Measurements from ENCODE around the gene ACSM2B. TPM values are rescaled to one million over a fixed set of nuclear protein-coding genes. Genes with fewer than 3 reads are reported as not detected.
"Not testable (repeated sequence)": the region's sequence is repeated elsewhere in the genome, so short reads cannot be mapped to it uniquely, and the experiment has no call there.

The ACSM2B gene
- total RNA-seq, 4 donors from 2014 or later, result 0.21 TPM; not detected in 3

DNA sequence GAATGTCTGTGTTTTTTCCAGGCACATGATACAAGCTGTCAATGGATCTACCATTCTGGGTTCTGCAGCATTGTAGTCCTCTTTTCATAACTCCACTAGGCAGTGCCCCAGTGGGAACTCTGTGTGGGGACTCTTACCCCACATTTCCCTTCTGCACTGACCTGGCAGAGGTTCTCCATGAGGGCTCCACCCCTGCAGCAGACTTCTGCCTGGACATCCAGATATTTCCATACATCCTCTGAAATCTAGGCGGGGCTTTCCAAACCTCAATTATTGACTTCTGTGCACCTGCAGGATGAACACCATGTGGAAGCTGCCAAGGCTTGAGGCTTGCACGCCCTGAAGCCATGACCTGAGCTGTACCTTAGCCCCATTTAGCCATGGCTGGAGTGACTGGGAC is 68.9 kb downstream of the ACSM2B start:
- Histone ChIP-seq H3K9me3 (peaks cover 0 to 32% (median 1%) of the 10 kb centered on the region in 4 donors), H3K4me3 (no peak overlapping the region), H3K27ac (no peak overlapping the region), H3K27me3 (no peaks in the 10 kb centered on the region), H3K4me1 (no peaks in the 10 kb centered on the region), H3K36me3 (no peaks in the 10 kb centered on the region)
- 75 to 83% methylated on average over 2 of the region's 2 CpGs for WGBS, 2 donors
- TF ChIP-seq POLR2A (IDR thresholded peaks at IDR 0.05) (no peak), EP300 (IDR thresholded peaks at IDR 0.05) (no peak)
- TF ChIP-seq, protein P1, sequence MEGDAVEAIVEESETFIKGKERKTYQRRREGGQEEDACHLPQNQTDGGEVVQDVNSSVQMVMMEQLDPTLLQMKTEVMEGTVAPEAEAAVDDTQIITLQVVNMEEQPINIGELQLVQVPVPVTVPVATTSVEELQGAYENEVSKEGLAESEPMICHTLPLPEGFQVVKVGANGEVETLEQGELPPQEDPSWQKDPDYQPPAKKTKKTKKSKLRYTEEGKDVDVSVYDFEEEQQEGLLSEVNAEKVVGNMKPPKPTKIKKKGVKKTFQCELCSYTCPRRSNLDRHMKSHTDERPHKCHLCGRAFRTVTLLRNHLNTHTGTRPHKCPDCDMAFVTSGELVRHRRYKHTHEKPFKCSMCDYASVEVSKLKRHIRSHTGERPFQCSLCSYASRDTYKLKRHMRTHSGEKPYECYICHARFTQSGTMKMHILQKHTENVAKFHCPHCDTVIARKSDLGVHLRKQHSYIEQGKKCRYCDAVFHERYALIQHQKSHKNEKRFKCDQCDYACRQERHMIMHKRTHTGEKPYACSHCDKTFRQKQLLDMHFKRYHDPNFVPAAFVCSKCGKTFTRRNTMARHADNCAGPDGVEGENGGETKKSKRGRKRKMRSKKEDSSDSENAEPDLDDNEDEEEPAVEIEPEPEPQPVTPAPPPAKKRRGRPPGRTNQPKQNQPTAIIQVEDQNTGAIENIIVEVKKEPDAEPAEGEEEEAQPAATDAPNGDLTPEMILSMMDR (IDR thresholded peaks at IDR 0.05), result no peak
- no peak for DNase-seq (ENCODE audit: low spot score in 2 of 2)

DNA sequence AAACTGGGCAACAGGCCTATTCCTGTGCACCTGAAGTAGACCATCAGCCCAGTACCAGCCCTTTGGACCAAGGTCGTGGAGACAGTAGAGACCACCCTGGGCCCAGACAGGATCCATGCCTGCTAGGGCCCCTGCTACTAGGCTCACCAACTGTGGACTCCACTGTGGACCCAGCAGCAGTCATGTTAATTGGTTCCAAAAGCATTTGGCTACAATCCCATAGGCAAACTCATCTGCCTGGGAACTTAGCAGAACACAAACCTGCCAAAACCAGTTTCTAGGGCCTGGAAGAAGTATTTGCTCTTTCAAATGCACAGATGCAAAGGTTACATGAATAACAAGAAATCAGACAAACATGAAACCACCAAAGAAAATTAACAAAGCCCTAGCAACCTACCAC is 71.7 kb downstream of the ACSM2B start:
- WGBS, 2 donors, result 33 to 50% methylated on average over 1 of the region's 1 CpG
- no peak overlapping the region for H3K27ac ChIP-seq
- H3K27me3 ChIP-seq, result no peaks in the 10 kb centered on the region
- H3K4me1 ChIP-seq, result no peaks in the 10 kb centered on the region
- no peak overlapping the region for H3K4me3 ChIP-seq
- H3K9me3 ChIP-seq, result peaks cover 0 to 37% (median 1%) of the 10 kb centered on the region in 4 donors
- TF ChIP-seq POLR2A (IDR thresholded peaks at IDR 0.05), result no peak
- TF ChIP-seq, protein P1 (IDR thresholded peaks at IDR 0.05), result no peak
- TF ChIP-seq EP300 (IDR thresholded peaks at IDR 0.05), result no peak
- no peaks in the 10 kb centered on the region for H3K36me3 ChIP-seq
- DNase-seq (ENCODE audit: low spot score in 2 of 2), result no peak

DNA sequence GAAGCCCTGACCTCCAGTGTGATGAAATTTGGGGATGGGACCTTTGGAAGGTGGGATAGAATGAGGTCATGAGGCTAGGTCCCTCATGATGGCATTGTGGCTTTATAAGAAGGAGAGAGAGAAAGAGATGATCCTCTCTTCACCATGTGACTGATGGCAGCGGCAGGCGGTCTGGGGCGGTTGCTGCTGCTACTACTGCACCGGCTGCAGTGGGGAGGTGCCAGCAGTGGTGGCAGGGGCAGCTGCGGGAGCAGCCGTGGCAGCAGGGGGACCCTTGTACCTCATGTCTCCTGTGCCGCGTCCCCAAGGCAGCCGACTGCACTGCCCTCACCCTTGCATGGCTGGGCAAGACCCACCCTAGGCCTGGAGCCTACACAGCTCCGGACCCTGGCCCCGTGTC is 84.7 kb downstream of the ACSM2B start:
- not testable (repeated sequence) for H3K4me1 ChIP-seq; H3K27ac ChIP-seq; DNase-seq (ENCODE audit: low spot score in 2 of 2); H3K4me3 ChIP-seq; H3K27me3 ChIP-seq; H3K36me3 ChIP-seq; H3K9me3 ChIP-seq
- WGBS, 2 donors, result no CpG with 5 or more reads among the region's 11 CpGs

DNA sequence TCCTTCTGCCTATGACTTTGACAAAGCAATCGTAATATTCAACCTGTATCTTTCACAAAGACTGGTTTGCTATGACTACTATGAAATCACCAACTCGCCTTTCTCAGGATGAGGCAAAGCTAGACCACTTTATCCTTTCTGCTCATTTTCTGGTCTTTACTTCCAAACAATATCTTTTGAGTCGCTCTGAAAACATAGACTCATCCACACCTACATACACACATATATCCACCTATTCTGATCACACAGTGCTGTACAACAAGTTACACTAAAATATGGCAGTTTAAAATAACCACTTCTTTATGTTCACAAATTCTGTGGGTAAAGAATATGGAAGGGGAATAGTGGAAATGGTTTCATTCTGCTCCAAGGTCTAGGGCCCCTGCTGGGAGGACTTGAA is 85.2 kb downstream of the ACSM2B start:
- not testable (repeated sequence) for H3K36me3 ChIP-seq; H3K4me3 ChIP-seq; H3K27me3 ChIP-seq; H3K27ac ChIP-seq; H3K4me1 ChIP-seq; DNase-seq (ENCODE audit: low spot score in 2 of 2); H3K9me3 ChIP-seq
- no CpG with 5 or more reads among the region's 3 CpGs for whole genome bisulfite sequencing, 2 donors

Small RNA genes lying within 50 kb of the gene (small RNA-seq; reads per million reads assigned to genes)
- not detected for gene AC141273.3

Other genes with a start within 250 kb of the ACSM2B start
- gene GP2, start 248.9 kb downstream of the ACSM2B start, total RNA-seq, result 1 to 10 TPM in 3 of 4 donors, under 1 TPM in 1; 0.98 to 7.8 (median 2.7) TPM
- gene UMOD, start 223.7 kb downstream of the ACSM2B start, total RNA-seq, result not detected
- gene PDILT, start 171.6 kb downstream of the ACSM2B start, total RNA-seq, result not detected
- gene ACSM5, start 166.8 kb downstream of the ACSM2B start, total RNA-seq, result 10 to 100 TPM; 10.5 to 25.1 (median 20.2) TPM
- gene ACSM2A, start 124.8 kb downstream of the ACSM2B start, total RNA-seq, result not detected
- under 1 TPM in 1 of 4 donors, not detected in 3; 0.98 TPM for gene ACSM1, start 121.3 kb upstream of the ACSM2B start, total RNA-seq
- gene THUMPD1, start 165.5 kb upstream of the ACSM2B start, total RNA-seq, result 10 to 100 TPM; 33.6 to 58.4 (median 49.8) TPM
- gene ACSM3, start 187.6 kb upstream of the ACSM2B start, total RNA-seq, result 1 to 10 TPM; 1.2 to 2.5 (median 1.6) TPM
- gene ERI2, start 230.1 kb upstream of the ACSM2B start, total RNA-seq, result 10 to 100 TPM in 3 of 4 donors, 1 to 10 TPM in 1; 7.8 to 29.7 (median 19.0) TPM
- 1 to 10 TPM; 1.5 to 5.9 (median 4.1) TPM for gene REXO5, start 230.2 kb upstream of the ACSM2B start, total RNA-seq